Epithelial cell of alveolus of lung (primary cell): ENCODE measurements around the gene CES2. TPM values are rescaled to one million over a fixed set of nuclear protein-coding genes. Genes with fewer than 3 reads are reported as not detected.

ENCODE experiments used
- total RNA-seq: library from RNA; depleted of rRNA; stranded (reverse); fragments of >200 nt; gene quantifications from 2 replicates; pipeline ENCODE4 v1.2.1, GENCODE V29; 2015

The CES2 gene
- total RNA-seq: 19.0 and 22.8 TPM in 2 replicates

DNA sequence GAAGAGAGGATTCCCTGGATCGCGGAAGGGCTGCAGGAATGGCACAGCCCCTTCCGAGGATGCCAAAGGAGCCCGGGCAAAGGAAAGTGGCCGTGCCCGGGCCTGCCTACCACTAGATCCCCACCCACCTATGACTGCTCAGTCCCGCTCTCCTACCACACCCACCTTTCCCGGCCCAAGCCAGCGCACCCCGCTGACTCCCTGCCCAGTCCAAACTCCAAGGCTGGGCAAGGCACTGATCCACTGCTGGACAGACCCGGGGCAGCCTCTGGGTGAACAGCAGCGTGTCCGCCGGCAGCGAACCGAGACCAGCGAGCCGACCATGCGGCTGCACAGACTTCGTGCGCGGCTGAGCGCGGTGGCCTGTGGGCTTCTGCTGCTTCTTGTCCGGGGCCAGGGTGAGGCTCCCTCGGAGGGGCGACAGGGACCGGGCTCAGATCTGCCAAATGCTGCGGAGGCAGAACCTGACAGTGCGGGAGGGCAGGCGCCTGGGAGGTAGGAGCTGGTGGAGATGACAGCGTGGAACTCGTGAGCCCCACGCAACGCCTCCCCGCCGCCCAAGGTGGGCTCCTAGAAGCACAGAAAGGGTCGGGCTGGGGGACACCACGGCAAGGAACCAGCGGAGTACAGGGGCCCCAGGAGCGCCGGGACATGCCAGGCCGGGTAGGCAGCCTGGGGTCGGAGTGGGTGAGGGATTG, at the start of gene CES2:
Gene CES2, plus strand, starts transcription at position 203 of the 698 bp plus-strand sequence. Its CDS starts 120 bp downstream, at position 323.

GRCh38 chr16:66918803-66919568, 16.3 kb upstream of the CES2 start, which contains the start of gene CDH16:
CDH16 (minus strand) TSS chr16:66918885; CDS start chr16:66918065, 820 bp downstream.

DNA sequence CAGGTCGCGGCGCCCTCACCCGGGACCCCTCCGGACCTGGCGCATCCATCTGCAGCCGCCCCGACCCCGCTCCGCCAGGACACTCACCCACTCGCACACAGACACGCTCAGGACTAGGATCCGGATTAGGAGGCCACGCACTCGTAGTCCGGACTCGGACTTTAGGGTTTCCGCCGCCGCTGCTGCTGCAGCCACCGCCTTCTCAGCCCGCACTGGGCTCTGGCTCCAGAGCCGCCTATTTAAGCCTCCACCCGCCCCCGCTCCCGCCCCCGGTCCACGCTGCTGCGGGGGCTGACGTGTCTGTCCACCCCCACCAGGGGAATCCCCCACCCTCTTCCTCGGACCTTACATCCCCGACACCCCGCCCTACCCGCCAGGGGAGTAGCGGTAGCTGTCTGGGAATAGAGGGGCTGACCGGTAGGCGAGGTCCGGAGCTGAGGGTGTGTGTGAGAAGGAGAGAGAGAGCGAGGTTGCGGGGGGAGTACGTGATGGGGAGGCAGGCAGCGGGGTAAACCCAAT, 9.9 kb upstream of the CES2 start, which contains the start of gene RRAD:
Gene RRAD, minus strand, starts transcription at position 214 of the 519 bp plus-strand sequence. CDS start 356 bp downstream, outside the sequence.

GRCh38 chr16:66934138-66934838, 1.0 kb upstream of the CES2 start, which contains the start of gene CIAO2B:
CIAO2B (minus strand) TSS chr16:66934402; CDS start chr16:66934364, 38 bp downstream.

DNA sequence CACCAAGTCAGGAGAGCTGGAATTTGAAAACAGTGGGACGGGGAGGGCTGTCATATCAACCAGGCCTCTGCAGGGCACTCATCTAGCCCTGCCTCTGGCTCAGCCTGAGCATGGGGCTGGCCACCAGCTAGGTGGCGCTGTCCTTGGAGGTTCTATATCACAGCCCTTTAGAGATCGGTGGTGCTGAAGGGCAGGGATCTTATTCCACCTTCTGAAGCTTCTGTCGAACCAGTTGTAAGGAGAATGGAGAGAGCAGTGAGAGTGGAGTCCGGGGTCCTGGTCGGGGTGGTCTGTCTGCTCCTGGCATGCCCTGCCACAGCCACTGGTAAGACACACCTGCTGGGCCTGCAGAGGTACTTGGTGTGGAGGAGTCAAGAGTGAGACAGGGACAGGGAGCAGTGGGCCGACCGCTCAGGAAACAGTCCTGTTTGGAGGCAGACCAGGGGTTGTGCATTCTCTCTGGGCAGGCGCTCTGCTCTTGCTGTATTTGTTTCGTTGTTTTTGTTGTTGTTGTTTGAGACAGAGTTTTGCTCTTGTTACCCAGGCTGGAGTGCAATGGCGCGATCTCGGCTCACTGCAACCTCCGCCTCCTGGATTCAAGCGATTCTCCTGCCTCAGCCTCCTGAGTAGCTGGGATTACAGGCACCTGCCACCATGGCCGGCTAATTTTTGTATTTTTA, 25.9 kb downstream of the CES2 start, which contains the start of gene CES3:
Gene CES3, plus strand, starts transcription at position 202 of the 680 bp plus-strand sequence. Its CDS starts 42 bp downstream, at position 244.

DNA sequence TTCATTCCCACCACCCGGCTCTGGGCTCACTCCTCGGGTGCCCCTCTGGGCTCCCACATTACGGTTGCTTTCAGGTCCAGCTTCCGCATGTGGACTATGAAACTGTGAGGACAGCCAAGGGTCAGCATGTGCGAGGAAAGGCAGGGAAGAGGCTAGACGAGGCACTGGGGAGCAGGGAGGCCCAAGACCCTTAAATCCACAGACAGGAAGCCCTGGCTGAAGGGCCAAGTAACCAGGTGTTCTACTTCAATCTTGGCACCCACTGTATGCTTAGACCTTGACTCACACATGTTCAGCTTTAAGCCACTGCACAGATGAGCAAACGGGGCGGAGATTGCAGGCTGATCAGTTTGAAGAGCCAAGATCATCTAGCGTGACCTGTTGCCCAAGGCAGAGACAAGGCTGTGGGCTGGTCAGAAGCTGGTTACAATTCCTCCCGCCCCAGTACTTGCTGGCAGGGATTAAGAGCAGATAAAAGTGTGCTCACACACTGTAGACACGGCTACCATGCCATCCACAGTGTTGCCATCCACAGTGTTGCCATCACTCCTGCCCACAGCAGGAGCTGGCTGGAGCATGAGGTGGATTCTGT, 53.0 kb downstream of the CES2 start, which contains the start of gene CES4A:
Gene CES4A, plus strand, starts transcription at position 393 of the 592 bp plus-strand sequence. Its CDS starts 184 bp downstream, at position 577.

Other genes starting within 250 kb of the CES2 start
- 15.0 and 19.4 TPM in 2 replicates for gene CMTM4, start 238.8 kb upstream of the CES2 start, total RNA-seq
- 50.6 and 75.2 TPM in 2 replicates for gene DYNC1LI2, start 183.9 kb upstream of the CES2 start, total RNA-seq
- not detected in 2 replicates for gene TERB1, start 133.9 kb upstream of the CES2 start, total RNA-seq
- gene NAE1, start 104.5 kb upstream of the CES2 start, total RNA-seq: 45.8 and 58.7 TPM in 2 replicates
- gene CA7, start 91.1 kb upstream of the CES2 start, total RNA-seq: not detected in 2 replicates
- gene PDP2, start 55.0 kb upstream of the CES2 start, total RNA-seq: 6.6 and 45.2 TPM in 2 replicates
- gene CDH16, start 16.6 kb upstream of the CES2 start, total RNA-seq: not detected in 2 replicates
- 3.8 and 7.5 TPM in 2 replicates for gene RRAD, start 10.0 kb upstream of the CES2 start, total RNA-seq
- 129 and 149 TPM in 2 replicates for gene CIAO2B, start 1.1 kb upstream of the CES2 start, total RNA-seq
- gene CES3, start 25.8 kb downstream of the CES2 start, total RNA-seq: 0.24 TPM in 1 of 2 replicates, not detected in the other
- gene CES4A, start 53.1 kb downstream of the CES2 start, total RNA-seq: 0.65 and 2.4 TPM in 2 replicates
- 39.8 and 48.2 TPM in 2 replicates for gene CBFB, start 93.6 kb downstream of the CES2 start, total RNA-seq
- gene PHAF1, start 174.4 kb downstream of the CES2 start, total RNA-seq: 11.9 and 16.8 TPM in 2 replicates
- gene B3GNT9, start 215.5 kb downstream of the CES2 start, total RNA-seq: 31.9 and 75.3 TPM in 2 replicates
- 26.1 and 32.8 TPM in 2 replicates for gene TRADD, start 224.4 kb downstream of the CES2 start, total RNA-seq
- gene FBXL8, start 224.4 kb downstream of the CES2 start, total RNA-seq: 7.8 and 24.1 TPM in 2 replicates
- gene HSF4, start 229.2 kb downstream of the CES2 start, total RNA-seq: 0.13 and 3.5 TPM in 2 replicates
- 25.3 and 35.7 TPM in 2 replicates for gene NOL3, start 235.0 kb downstream of the CES2 start, total RNA-seq
- gene MATCAP1, start 248.4 kb downstream of the CES2 start, total RNA-seq: 8.4 and 38.3 TPM in 2 replicates